Activated CD8-positive, alpha-beta T cell treated with anti-CD3 and anti-CD28 coated beads, Interleukin-2, amount 10 ng/mL, durations not matched to agents 7 days and 5 days (primary cell): ENCODE results near the gene AIFM3. TPM values are rescaled to one million over a fixed set of nuclear protein-coding genes. Genes with fewer than 3 reads are reported as not detected.

Experiments
- ATAC-seq: fragments of 150-1000 bp; cut with Tn5 transposase; one replicate; pipeline ENCODE4 v1.10.0; 2021; ENCODE audit warnings: moderate library complexity
- CTCF ChIA-PET: fragments of 350-600 bp; sonication (Branson Sonifier 250); formaldehyde crosslinking; loops from one replicate; lab custom pipeline; 2021; ENCODE audit warnings: antibody characterized with exemption; lab: Charles Lee
- POLR2A ChIA-PET: fragments of 350-600 bp; sonication (Branson Sonifier 250); formaldehyde crosslinking; loops from one replicate; lab custom pipeline; 2021; ENCODE audit warnings: antibody characterized with exemption; lab: Charles Lee
- DNase-seq: peaks from one replicate; pipeline ENCODE4 v3.0.0-alpha.2; 2020
- H3K27ac Mint-ChIP-seq: one replicate; pipeline ENCODE4 v1.8.0; 2021; ENCODE audit warnings: mild to moderate bottlenecking, mixed read lengths
- H3K27me3 Mint-ChIP-seq: one replicate; pipeline ENCODE4 v1.8.0; 2021; ENCODE audit warnings: low read depth, mixed read lengths
- H3K36me3 Mint-ChIP-seq: one replicate; pipeline ENCODE4 v1.8.0; 2021; ENCODE audit warnings: low read depth, mixed read lengths
- H3K4me1 Mint-ChIP-seq: one replicate; pipeline ENCODE4 v1.8.0; 2021; ENCODE audit warnings: low read depth, mixed read lengths
- H3K4me3 Mint-ChIP-seq: one replicate; pipeline ENCODE4 v1.8.0; 2021; ENCODE audit warnings: mild to moderate bottlenecking, mixed read lengths
- H3K9me3 Mint-ChIP-seq: one replicate; pipeline ENCODE4 v1.8.0; 2022; ENCODE audit warnings: mixed read lengths; ENCODE audit not compliant: insufficient read depth
- total RNA-seq, 2 experiments: library from RNA; stranded (reverse); gene quantifications; one replicate each; pipeline ENCODE4 v1.2.3, GENCODE V29; 2021

AIFM3 gene
- total RNA-seq, 2 experiments from 2014 or later, result 0.37 to 0.39 TPM

DNA sequence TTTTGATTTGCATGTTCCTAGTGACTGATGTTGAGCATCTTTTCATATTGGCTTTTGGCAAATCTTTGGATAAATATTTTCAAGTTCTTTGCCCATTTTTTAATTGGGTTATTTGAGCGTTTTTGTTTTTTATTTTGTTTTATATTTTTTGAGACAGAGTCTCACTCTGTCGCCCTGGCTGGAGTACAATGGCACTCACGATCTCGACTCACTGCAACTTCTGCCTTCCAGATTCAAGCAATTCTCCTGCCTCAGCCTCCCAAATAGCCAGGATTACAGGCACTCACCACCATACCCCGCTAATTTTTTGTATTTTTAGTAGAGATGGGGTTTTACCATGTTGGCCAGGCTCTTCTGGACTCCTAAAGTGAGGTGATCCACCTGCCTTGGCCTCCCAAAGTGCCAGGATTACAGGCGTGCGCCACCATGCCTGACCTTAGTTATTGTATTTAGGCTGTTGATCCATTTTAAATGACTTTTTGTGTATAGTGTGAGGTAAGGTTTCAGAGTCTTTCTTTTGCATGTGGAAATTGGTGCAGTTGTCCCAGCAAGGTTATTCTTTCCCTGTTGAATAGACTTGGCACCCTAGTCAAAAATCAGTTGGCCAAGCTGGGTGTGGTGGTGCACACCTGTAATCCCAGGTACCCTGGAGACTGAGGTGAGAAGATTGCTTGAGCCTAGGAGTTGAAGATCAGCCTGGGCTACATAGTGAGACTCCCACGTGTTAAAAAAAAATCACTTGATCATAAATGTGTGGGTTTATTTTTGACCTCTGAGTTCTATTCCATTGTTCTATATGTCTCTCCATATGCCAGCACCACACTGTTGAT lies 23.7 kb upstream of the AIFM3 start:
- peaks cover 47% of the 10 kb centered on the region for H3K4me1 Mint-ChIP-seq
- ATAC-seq (no peak), DNase-seq (no peak)
- H3K9me3 Mint-ChIP-seq, result no peaks in the 10 kb centered on the region
- no peak overlapping the region for H3K27ac Mint-ChIP-seq
- ChIA-PET POLR2A (no interaction called here), CTCF (interaction anchor here (1.0 kb wide), 1 partner anchor 40 kb away, joined by 3 read pairs; no protein-coding TSS in a partner anchor)
- H3K36me3 Mint-ChIP-seq, result peaks cover 55% of the 10 kb centered on the region
- no peak overlapping the region for H3K4me3 Mint-ChIP-seq
- H3K27me3 Mint-ChIP-seq, result no peaks in the 10 kb centered on the region

DNA sequence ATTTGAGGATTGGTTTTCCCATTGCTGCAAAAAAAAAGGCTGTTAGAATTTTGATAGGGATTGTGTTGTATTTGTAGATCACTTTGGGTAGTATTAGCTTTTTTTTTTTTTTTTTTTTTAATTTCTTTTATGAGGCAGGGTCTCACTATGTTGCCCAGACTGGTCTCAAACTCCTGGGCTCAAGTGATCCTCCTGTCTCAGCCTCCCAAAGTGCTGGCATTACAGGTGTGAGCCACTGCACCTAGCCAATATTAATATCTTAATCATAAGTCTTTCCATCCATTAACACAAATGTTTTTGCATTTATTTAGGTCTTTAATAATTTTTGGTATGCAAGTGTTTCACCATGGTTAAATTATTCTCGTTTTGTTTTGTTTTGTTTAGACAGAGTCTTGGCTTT lies 23.0 kb upstream of the AIFM3 start:
- Mint-ChIP-seq H3K4me1 (peaks cover 50% of the 10 kb centered on the region), H3K27ac (no peak overlapping the region), H3K27me3 (no peaks in the 10 kb centered on the region), H3K4me3 (no peak overlapping the region), H3K36me3 (peaks cover 52% of the 10 kb centered on the region), H3K9me3 (no peaks in the 10 kb centered on the region)
- ChIA-PET POLR2A (no interaction called here), CTCF (interaction anchor here (1.1 kb wide), 1 partner anchor 160 kb away, joined by 4 read pairs; no protein-coding TSS in a partner anchor)
- ATAC-seq (no peak), DNase-seq (no peak)

- DNase-seq, result no peak
- no peak for ATAC-seq
- Mint-ChIP-seq H3K9me3 (no peaks in the 10 kb centered on the region), H3K27me3 (no peaks in the 10 kb centered on the region), H3K4me1 (peaks cover 52% of the 10 kb centered on the region), H3K27ac (no peak overlapping the region), H3K36me3 (peaks cover 52% of the 10 kb centered on the region), H3K4me3 (no peak overlapping the region)
- POLR2A ChIA-PET, result no interaction called here
- CTCF ChIA-PET, result no interaction called here
These were observed 21.5 kb upstream of the AIFM3 start for GRCh38 chr22:20945578-20945934.

- H3K4me1 Mint-ChIP-seq, result peaks cover 47% of the 10 kb centered on the region
These were observed 20.7 kb upstream of the AIFM3 start for GRCh38 chr22:20946080-20946986.

DNA sequence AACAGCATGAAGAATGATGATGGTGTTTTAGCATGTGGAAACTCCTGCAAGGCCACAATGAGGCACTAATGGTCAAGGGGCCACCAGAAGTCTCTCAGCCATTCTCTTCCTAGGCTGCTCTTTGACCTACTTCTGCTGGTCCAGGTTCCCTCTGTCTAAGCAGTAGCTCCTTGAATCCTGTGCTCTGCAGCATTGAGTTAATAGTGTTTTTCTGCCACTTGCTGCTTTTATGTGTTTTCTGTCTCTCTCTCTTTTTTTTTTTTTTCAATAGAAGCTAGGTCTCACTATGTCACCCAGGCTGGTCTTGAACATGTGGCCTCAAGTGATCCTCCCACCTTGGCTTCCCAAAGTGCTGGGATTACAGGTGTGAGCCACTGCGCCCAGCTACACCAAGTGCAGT lies 20.1 kb upstream of the AIFM3 start:
- POLR2A ChIA-PET, result no interaction called here
- Mint-ChIP-seq H3K9me3 (no peaks in the 10 kb centered on the region), H3K27me3 (no peaks in the 10 kb centered on the region), H3K4me3 (no peak overlapping the region), H3K4me1 (peaks cover 47% of the 10 kb centered on the region), H3K27ac (no peak overlapping the region), H3K36me3 (peaks cover 50% of the 10 kb centered on the region)
- DNase-seq (no peak), ATAC-seq (no peak)
- CTCF ChIA-PET, result no interaction called here

More at GRCh38 chr22:20946080-20946986, 20.7 kb upstream of the AIFM3 start:
- Mint-ChIP-seq H3K36me3 (peaks cover 49% of the 10 kb centered on the region), H3K4me3 (no peak overlapping the region), H3K27me3 (no peaks in the 10 kb centered on the region), H3K27ac (no peak overlapping the region), H3K9me3 (no peaks in the 10 kb centered on the region)
- ChIA-PET POLR2A (no interaction called here), CTCF (no interaction called here)
- DNase-seq (no peak), ATAC-seq (no peak)

- Mint-ChIP-seq H3K4me3 (no peak overlapping the region), H3K36me3 (peaks cover 49% of the 10 kb centered on the region), H3K27me3 (no peaks in the 10 kb centered on the region), H3K9me3 (no peaks in the 10 kb centered on the region), H3K4me1 (peaks cover 44% of the 10 kb centered on the region), H3K27ac (no peak overlapping the region)
- no peak for DNase-seq
- POLR2A ChIA-PET, result no interaction called here
- no peak for ATAC-seq
- CTCF ChIA-PET, result interaction anchor here (0.7 kb wide), 1 partner anchor 27 kb away, joined by 3 read pairs; no protein-coding TSS in a partner anchor
These were observed 18.6 kb upstream of the AIFM3 start for GRCh38 chr22:20948450-20948849.

DNA sequence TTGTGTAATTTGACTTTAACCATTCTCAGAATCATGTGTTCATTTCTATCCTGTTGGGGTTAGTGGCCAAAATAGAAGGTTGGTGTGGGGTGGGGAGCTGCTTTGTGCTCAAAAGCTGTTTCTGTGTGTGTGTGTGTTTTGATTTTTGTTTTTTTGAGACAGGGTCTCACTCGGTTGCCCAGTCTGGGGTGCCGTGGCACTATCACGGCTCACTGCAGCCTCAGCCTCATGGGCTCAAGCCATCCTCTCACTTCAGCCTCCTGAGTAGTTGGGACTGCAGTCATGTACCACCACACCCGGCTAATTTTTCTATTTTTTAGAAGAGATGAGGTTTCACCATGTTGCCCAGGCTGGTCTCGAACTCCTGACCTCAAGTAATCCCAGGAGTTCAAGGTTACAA lies 18.1 kb upstream of the AIFM3 start:
- Mint-ChIP-seq H3K27me3 (no peaks in the 10 kb centered on the region), H3K27ac (no peak overlapping the region), H3K36me3 (peaks cover 54% of the 10 kb centered on the region), H3K9me3 (no peaks in the 10 kb centered on the region), H3K4me3 (no peak overlapping the region), H3K4me1 (peaks cover 42% of the 10 kb centered on the region)
- ChIA-PET CTCF (no interaction called here), POLR2A (interaction anchor here (0.6 kb wide), 1 partner anchor 33 kb away, joined by 3 read pairs; the partner anchor contains the start of gene LZTR1)
- DNase-seq, result no peak
- no peak for ATAC-seq

- ATAC-seq (no peak), DNase-seq (no peak)
- H3K36me3 Mint-ChIP-seq, result peaks cover 54% of the 10 kb centered on the region
- H3K4me3 Mint-ChIP-seq, result no peak overlapping the region
- H3K27ac Mint-ChIP-seq, result peak overlapping the region; percentile 73
- H3K27me3 Mint-ChIP-seq, result no peaks in the 10 kb centered on the region
- H3K9me3 Mint-ChIP-seq, result no peaks in the 10 kb centered on the region
- ChIA-PET CTCF (no interaction called here), POLR2A (interaction anchor here (0.6 kb wide), 1 partner anchor 32 kb away, joined by 3 read pairs; the partner anchor contains the start of gene LZTR1)
- H3K4me1 Mint-ChIP-seq, result peaks cover 42% of the 10 kb centered on the region
These were observed 17.3 kb upstream of the AIFM3 start for GRCh38 chr22:20949698-20950183.

DNA sequence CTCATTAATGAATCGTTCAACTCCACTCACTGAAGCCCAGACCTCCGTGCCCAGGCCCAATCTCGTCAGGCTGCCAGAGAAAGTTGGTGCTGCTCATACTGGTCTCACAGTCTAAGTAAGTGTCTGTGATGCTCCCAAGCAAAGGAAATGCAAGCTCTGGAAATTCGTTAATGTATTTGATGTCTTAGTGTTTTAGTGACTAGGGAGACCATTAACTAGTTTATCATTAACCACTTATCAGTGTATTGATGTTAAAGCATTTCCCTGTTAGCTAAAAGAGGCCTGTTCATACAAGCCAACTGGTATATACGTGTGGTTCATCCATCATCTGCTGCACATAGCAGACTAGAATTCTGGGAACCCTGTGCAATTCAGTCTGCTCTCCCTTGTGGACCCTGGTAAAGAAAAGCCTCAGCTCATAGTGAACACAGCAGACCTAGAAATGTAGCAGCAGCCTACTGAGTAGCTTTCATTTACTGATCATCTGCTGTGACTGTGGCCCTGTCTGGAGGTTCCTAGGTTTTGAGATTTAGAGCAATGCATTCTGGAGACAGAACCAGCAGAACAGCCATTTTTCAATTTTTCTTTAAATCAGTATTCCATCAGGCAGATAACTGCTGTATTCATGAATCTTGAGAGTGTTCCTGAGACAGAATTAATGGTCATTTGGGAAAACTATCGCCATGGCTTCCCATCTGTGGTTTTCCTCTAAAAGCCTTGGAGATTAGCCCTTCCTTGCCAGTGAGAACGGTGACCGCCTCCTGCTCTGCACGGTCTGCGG lies 15.7 kb upstream of the AIFM3 start:
- H3K9me3 Mint-ChIP-seq, result no peaks in the 10 kb centered on the region
- no peak overlapping the region for H3K27ac Mint-ChIP-seq
- peaks cover 2% of the 10 kb centered on the region for H3K27me3 Mint-ChIP-seq
- ChIA-PET CTCF (interaction anchor here (1.1 kb wide), 1 partner anchor 20 kb away, joined by 3 read pairs; no protein-coding TSS in a partner anchor), POLR2A (no interaction called here)
- H3K36me3 Mint-ChIP-seq, result peaks cover 48% of the 10 kb centered on the region
- H3K4me1 Mint-ChIP-seq, result peaks cover 30% of the 10 kb centered on the region
- DNase-seq (no peak), ATAC-seq (no peak)
- H3K4me3 Mint-ChIP-seq, result no peak overlapping the region

GRCh38 chr22:20951932-20952380 lies 15.1 kb upstream of the AIFM3 start:
- ChIA-PET CTCF (interaction anchor here (0.8 to 2.4 kb wide), 3 partner anchors 11 to 30 kb away, joined by 3 to 9 read pairs (median 3); partner anchors contain the start of gene LZTR1), POLR2A (no interaction called here)
- H3K36me3 Mint-ChIP-seq, result peaks cover 43% of the 10 kb centered on the region
- H3K4me3 Mint-ChIP-seq, result no peak overlapping the region
- no peak for ATAC-seq
- H3K9me3 Mint-ChIP-seq, result no peaks in the 10 kb centered on the region
- peaks cover 25% of the 10 kb centered on the region for H3K4me1 Mint-ChIP-seq
- H3K27me3 Mint-ChIP-seq, result peaks cover 2% of the 10 kb centered on the region
- no peak overlapping the region for H3K27ac Mint-ChIP-seq
- no peak for DNase-seq
